Measurements from ENCODE around the gene FGF9. TPM values are rescaled to one million over a fixed set of nuclear protein-coding genes. Genes with fewer than 3 reads are reported as not detected.

Gene FGF9
- total RNA-seq, 3 donors from 2014 or later (not counting 1 experiment from before 2014, with no cell fraction given) = 0.28 to 1.2 (median 0.80) TPM

DNA sequence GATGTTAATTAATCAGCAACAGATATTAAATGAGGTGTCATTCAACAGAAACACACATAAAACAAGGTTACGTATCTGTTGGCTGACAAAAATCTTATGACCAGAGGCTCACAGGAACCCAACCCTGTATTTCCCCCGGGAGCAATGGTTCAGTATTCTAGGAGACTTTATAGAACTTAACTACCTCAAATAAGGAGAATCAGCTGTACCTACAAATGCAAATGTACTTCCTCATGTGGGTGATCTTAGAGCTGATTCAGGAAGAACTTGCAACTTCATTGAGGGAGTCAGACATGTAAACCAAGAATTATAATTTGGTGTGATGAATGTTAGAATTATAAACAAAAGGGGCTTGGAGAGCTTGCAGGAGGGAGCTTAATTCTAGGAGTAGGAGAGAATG lies 20.1 kb downstream of the FGF9 start:
- H3K27me3 ChIP-seq (ENCODE audit: control insufficient read depth, insufficient read depth, low read length) = no peaks in the 10 kb centered on the region
- TF ChIP-seq, protein P1, sequence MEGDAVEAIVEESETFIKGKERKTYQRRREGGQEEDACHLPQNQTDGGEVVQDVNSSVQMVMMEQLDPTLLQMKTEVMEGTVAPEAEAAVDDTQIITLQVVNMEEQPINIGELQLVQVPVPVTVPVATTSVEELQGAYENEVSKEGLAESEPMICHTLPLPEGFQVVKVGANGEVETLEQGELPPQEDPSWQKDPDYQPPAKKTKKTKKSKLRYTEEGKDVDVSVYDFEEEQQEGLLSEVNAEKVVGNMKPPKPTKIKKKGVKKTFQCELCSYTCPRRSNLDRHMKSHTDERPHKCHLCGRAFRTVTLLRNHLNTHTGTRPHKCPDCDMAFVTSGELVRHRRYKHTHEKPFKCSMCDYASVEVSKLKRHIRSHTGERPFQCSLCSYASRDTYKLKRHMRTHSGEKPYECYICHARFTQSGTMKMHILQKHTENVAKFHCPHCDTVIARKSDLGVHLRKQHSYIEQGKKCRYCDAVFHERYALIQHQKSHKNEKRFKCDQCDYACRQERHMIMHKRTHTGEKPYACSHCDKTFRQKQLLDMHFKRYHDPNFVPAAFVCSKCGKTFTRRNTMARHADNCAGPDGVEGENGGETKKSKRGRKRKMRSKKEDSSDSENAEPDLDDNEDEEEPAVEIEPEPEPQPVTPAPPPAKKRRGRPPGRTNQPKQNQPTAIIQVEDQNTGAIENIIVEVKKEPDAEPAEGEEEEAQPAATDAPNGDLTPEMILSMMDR (IDR thresholded peaks at IDR 0.05) = no peak
- WGBS (ENCODE audit: insufficient coverage) = 70% methylated on average over 2 of the region's 2 CpGs
- intact Hi-C loops (cut with micrococcal nuclease) = no loop called here
- Mint-ChIP-seq H3K27me3 (ENCODE audit: low read depth in 2 of 2) (peaks cover 28 to 38% of the 10 kb centered on the region in 2 donors), H3K36me3 (no peaks in the 10 kb centered on the region), H3K27ac (no peak overlapping the region), H3K4me3 (no peak overlapping the region), H3K9me3 (no peaks in the 10 kb centered on the region), H3K4me1 (no peaks in the 10 kb centered on the region)
- no peak overlapping the region for H3K27ac ChIP-seq (ENCODE audit: low read length)
- ATAC-seq (no peak), DNase-seq (no peak)
- H3K4me3 ChIP-seq (ENCODE audit: low read length) = no peak overlapping the region
- no peaks in the 10 kb centered on the region for H3K9me3 ChIP-seq (ENCODE audit: control insufficient read depth, insufficient read depth, low read length)
- no peaks in the 10 kb centered on the region for H3K4me1 ChIP-seq (ENCODE audit: control insufficient read depth, insufficient read depth, low read length)
- H3K36me3 ChIP-seq (ENCODE audit: control insufficient read depth, insufficient read depth, low read length) = no peaks in the 10 kb centered on the region

DNA sequence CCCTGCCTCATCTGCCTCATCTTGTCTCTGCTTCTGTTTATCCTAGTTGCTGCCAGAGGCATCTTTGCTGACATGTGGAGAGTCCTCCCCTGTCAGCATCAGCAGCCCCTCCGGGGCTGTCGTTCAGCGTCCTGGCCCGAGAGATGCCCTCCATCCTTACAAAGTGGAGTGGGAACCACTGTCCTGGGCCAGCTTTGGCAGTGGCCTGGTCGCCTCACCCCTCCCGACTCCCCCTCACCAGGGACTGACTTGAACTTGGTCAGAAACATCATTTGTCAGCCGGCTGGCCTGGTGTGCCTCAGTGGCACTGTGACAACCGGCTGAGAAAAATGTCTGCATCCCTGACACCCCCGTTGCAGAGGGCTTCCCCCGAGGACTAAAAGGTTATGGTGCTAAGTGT lies 20.6 kb downstream of the FGF9 start:
- H3K36me3 ChIP-seq (ENCODE audit: control insufficient read depth, insufficient read depth, low read length) = no peaks in the 10 kb centered on the region
- Mint-ChIP-seq H3K4me1 (no peaks in the 10 kb centered on the region), H3K9me3 (no peaks in the 10 kb centered on the region), H3K36me3 (no peaks in the 10 kb centered on the region), H3K27me3 (ENCODE audit: low read depth in 2 of 2) (peaks cover 28 to 38% of the 10 kb centered on the region in 2 donors), H3K27ac (no peak overlapping the region), H3K4me3 (no peak overlapping the region)
- ATAC-seq (no peak), DNase-seq (no peak)
- no peaks in the 10 kb centered on the region for H3K27me3 ChIP-seq (ENCODE audit: control insufficient read depth, insufficient read depth, low read length)
- 87% methylated on average over 10 of the region's 10 CpGs for WGBS (ENCODE audit: insufficient coverage)
- no peaks in the 10 kb centered on the region for H3K4me1 ChIP-seq (ENCODE audit: control insufficient read depth, insufficient read depth, low read length)
- TF ChIP-seq, protein P1 (IDR thresholded peaks at IDR 0.05) = no peak
- H3K27ac ChIP-seq (ENCODE audit: low read length) = no peak overlapping the region
- H3K4me3 ChIP-seq (ENCODE audit: low read length) = no peak overlapping the region
- intact Hi-C loops (cut with micrococcal nuclease) = no loop called here
- H3K9me3 ChIP-seq (ENCODE audit: control insufficient read depth, insufficient read depth, low read length) = no peaks in the 10 kb centered on the region

DNA sequence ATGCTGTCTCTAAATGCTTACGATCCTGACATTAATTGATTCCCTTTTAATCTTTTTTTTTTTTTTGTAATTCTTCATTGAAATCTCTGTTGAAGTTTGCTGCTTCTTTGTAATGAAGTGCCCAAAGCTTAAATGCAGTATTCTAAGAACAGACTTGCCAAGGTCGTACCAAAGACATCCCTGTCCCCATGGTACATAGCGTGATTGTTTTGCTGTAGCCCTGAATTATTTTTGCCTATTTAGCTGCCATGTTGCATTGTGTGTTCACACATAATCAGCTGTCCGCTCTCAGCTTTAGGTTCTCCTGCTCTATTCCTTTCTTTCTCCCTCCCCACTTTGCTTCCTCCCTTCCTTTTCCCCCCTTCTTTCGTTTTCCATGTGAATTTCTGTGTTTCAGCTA lies 21.1 kb downstream of the FGF9 start:
- 91% methylated on average over 3 of the region's 5 CpGs for WGBS (ENCODE audit: insufficient coverage)
- Histone ChIP-seq H3K4me3 (ENCODE audit: low read length) (no peak overlapping the region), H3K4me1 (ENCODE audit: control insufficient read depth, insufficient read depth, low read length) (no peaks in the 10 kb centered on the region), H3K9me3 (ENCODE audit: control insufficient read depth, insufficient read depth, low read length) (no peaks in the 10 kb centered on the region), H3K27ac (ENCODE audit: low read length) (no peak overlapping the region), H3K36me3 (ENCODE audit: control insufficient read depth, insufficient read depth, low read length) (no peaks in the 10 kb centered on the region), H3K27me3 (ENCODE audit: control insufficient read depth, insufficient read depth, low read length) (no peaks in the 10 kb centered on the region)
- Mint-ChIP-seq H3K27me3 (ENCODE audit: low read depth in 2 of 2) (peaks cover 28 to 38% of the 10 kb centered on the region in 2 donors), H3K36me3 (no peaks in the 10 kb centered on the region), H3K4me1 (no peaks in the 10 kb centered on the region), H3K9me3 (no peaks in the 10 kb centered on the region), H3K27ac (no peak overlapping the region), H3K4me3 (no peak overlapping the region)
- DNase-seq (no peak), ATAC-seq (no peak)
- TF ChIP-seq, protein P1 (IDR thresholded peaks at IDR 0.05) = no peak
- intact Hi-C loops (cut with micrococcal nuclease) = no loop called here

DNA sequence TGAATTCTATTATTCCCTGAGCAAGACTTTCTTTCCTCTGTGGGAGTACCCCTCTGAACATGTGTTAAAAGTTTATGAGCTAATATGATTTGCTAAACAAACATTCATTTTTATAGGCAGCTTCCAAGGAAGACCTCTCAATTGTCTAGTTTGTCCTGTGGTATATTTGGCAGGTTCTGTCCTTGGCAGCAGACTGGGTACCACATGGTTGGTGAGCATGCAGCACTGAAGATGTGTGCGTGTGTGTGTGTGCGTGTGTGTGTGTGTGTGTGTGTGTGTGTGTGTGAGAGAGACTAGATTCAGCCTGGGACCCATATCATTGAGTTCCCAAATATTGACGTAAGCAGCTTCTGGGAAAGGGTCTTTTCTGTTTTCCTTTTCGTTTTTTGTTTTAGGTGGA lies 24.0 kb downstream of the FGF9 start:
- no peaks in the 10 kb centered on the region for H3K4me1 ChIP-seq (ENCODE audit: control insufficient read depth, insufficient read depth, low read length)
- intact Hi-C loops (cut with micrococcal nuclease) = no loop called here
- Mint-ChIP-seq H3K4me1 (no peaks in the 10 kb centered on the region), H3K4me3 (no peak overlapping the region), H3K36me3 (no peaks in the 10 kb centered on the region), H3K27me3 (ENCODE audit: low read depth in 2 of 2) (peaks cover 28 to 31% of the 10 kb centered on the region in 2 donors), H3K27ac (no peak overlapping the region), H3K9me3 (no peaks in the 10 kb centered on the region)
- H3K9me3 ChIP-seq (ENCODE audit: control insufficient read depth, insufficient read depth, low read length) = no peaks in the 10 kb centered on the region
- no peak overlapping the region for H3K4me3 ChIP-seq (ENCODE audit: low read length)
- DNase-seq (no peak), ATAC-seq (no peak)
- TF ChIP-seq, protein P1 (IDR thresholded peaks at IDR 0.05) = no peak
- H3K27me3 ChIP-seq (ENCODE audit: control insufficient read depth, insufficient read depth, low read length) = no peaks in the 10 kb centered on the region
- H3K27ac ChIP-seq (ENCODE audit: low read length) = no peak overlapping the region
- WGBS (ENCODE audit: insufficient coverage) = 92% methylated on average over 3 of the region's 4 CpGs
- H3K36me3 ChIP-seq (ENCODE audit: control insufficient read depth, insufficient read depth, low read length) = no peaks in the 10 kb centered on the region
